HG03025 (cell line): ENCODE measurements around the gene RHOT2.
"Not testable (repeated sequence)": the region's sequence is repeated elsewhere in the genome, so short reads cannot be mapped to it uniquely, and the experiment has no call there.

ENCODE experiments used
- ATAC-seq: cut with Tn5 transposase; IDR thresholded peaks from one replicate; pipeline ENCODE4 v1.9.1; 2021; ENCODE audit warnings: mild to moderate bottlenecking, moderate library complexity; ENCODE audit not compliant: unreplicated experiment, low FRiP score

Gene RHOT2

DNA sequence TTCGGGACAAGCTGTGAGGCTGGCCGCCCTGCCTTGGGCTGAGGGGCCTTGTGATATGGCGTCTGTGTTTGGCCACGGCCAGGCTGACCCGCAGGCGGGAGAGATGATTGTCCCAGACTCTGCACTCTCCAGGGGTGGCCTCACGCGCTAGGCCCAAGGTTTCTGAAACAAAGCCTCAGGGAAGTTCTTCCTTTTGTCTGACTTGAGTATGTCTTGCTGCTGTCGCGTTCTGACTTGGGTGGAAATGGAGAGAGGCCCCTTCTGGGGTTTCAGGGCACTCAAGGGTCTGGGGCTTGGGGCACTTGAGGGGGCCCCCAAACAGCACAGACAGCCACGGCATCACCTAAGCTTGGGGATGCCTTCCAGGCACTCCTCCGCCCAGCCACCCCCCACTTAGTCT, 43.2 kb downstream of the RHOT2 start:
- ATAC-seq = no peak

DNA sequence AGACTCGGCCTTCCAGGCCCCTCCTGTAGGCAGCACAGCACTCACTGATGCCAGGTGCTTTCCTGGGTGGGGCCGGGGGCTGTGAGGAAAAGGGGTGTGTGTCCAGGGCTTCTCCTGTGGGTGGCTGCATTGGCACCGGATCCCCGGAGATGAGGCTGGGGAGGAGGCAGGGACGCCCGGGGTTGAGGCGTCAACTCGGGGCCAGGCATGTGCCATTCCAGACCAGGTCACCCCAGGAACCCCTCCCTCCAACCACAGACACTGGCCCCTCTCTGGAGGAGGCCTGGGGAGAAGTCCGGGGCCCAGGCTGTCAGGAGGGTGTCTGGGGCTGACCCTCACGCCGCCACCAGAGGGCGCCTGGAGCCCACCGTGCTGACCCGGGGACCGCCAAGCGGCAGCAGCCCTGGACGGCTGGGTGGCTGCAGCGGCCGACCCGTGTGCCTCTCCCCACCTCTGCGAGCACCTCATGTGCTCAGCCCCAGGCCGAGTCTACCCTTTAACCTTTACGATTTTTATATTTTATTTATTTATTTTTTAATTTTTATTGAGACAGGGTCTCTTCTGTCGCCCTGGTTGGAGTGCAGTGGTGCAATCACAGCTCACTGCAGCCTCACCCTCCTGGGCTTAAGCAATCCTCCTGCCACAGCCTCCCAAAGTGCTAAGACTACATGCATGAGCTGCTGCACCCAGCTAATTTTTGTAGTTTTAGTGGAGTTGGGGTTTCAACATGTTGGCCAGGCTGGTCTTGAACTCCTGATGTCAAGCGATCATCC, 43.8 kb downstream of the RHOT2 start:
- ATAC-seq = no peak

DNA sequence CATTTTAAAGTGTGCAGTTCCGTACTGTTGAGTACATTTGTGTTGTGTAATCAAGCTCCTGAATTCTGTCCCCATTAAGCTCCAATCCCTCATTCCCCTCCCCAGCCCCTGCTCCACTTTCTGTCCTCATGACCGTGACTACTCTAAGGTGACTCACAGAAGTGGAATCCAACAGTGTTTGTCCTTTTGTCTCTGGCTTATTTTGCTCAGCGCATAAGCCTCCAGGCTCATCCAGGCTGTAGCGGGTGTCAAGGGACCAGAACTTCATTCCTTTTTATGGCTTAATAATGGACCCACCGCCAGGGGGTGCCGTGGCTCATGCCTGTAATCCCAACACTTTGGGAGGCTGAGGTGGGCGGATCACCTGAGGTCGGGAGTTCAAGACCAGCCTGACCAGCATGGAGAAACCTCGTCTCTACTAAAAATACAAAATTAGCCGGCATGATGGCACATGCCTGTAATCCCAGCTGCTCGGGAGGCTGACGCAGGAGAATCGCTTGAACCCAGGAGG, 44.9 kb downstream of the RHOT2 start:
- not testable (repeated sequence) for ATAC-seq

DNA sequence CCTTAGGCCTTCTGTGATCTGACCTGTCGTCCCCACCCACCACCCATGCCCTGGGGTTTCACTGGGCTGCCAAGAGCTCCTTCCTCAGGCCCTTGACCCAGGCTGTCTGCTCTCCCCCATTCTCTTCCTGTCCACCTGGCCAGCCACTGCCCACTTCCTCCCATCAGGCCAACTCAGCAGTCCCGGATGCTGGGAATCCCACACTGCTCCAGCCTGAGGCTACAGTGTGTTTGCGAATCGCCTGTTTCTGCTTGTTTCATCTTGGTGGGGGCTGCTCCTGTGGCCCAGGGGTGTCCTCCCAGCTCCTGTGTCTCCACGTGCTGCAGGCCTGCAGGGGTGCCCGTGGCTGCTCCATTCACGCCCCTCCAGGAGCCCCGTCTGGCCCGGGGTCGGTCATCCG, 46.1 kb downstream of the RHOT2 start:
- ATAC-seq = no peak

DNA sequence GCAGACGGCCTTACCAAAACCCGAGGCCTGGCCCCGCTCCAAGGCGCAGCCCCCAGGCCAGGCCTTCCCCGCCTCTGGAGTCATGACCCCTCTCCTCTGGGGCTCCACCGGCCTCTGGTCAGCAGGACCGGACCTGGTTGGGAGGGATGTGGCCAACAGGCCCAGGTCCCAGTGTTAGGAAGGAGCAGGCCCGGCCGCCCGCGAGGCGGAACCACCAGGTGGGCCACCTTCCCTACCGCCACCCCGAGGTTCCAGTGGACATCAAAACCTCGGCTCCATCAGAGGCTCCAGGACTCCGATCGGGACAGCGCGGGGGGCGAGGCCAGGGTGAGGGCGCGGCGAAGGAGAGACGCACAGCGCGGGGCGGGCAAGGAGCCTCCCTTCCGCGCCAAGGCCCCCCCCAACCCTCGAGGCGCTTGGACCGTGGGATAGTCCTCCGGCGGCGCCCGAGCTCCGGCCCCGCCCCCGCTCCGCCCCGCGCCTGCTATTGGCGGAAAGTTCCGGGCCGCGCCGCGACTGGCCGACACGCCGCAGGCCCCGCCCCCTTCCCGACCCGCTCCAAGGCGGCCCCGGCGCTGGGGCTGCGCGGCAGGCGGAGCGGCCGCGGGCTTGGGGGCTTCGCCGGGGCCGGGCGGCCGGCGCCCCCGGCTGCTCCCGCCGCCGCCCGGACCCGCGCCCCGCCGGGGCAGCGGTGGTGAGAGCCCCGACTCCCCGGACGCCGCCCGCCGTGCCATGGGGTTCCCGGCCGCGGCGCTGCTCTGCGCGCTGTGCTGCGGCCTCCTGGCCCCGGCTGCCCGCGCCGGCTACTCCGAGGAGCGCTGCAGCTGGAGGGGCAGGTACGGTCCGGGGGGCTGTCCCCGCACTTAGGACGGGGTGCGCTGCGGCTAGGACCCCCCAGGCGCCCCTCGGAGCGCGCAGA, 46.9 kb downstream of the RHOT2 start, which contains the start of gene METRN:
Gene METRN, plus strand, starts transcription at position 561 of the 919 bp plus-strand sequence. Its CDS starts 172 bp downstream, at position 733.
- ATAC-seq = peak; percentile 47

DNA sequence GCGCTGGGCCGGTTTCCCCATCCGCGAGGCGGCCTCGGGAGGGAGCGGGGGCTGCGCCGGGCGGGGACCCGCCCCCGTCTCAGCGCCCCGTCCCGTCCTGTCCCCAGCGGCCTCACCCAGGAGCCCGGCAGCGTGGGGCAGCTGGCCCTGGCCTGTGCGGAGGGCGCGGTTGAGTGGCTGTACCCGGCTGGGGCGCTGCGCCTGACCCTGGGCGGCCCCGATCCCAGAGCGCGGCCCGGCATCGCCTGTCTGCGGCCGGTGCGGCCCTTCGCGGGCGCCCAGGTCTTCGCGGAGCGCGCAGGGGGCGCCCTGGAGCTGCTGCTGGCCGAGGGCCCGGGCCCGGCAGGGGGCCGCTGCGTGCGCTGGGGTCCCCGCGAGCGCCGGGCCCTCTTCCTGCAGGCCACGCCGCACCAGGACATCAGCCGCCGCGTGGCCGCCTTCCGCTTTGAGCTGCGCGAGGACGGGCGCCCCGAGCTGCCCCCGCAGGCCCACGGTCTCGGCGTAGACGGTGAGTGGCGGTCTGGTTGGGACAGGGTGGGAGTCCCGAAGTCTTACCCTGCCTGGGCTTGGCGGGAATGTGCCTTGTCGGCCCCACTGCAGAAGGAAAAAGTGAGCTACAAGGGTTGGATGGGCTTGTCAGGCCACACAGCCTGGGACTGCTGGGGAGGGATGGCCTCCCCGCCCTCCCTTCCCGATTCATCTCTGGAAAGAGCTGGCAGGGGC, 47.7 kb downstream of the RHOT2 start:
- ATAC-seq = no peak

DNA sequence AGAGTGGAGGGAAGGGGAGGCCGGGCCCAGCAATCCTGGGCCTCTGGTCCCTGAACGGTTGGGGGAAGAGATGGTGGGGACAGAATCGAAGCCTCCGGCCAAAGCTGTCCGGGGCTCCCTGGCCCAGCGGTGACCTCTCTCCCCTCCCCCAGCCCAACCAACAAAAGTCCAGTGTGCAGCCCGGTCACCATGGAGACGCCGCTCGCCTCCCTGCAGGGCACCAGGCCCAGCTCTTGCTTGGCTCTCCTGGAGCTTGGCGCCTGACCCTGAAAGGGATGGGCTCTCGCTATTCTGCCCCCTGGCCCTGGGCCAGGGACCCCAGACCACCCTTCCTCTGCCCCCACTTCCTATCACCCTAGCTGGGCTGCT, 48.3 kb downstream of the RHOT2 start:
- ATAC-seq = no peak

DNA sequence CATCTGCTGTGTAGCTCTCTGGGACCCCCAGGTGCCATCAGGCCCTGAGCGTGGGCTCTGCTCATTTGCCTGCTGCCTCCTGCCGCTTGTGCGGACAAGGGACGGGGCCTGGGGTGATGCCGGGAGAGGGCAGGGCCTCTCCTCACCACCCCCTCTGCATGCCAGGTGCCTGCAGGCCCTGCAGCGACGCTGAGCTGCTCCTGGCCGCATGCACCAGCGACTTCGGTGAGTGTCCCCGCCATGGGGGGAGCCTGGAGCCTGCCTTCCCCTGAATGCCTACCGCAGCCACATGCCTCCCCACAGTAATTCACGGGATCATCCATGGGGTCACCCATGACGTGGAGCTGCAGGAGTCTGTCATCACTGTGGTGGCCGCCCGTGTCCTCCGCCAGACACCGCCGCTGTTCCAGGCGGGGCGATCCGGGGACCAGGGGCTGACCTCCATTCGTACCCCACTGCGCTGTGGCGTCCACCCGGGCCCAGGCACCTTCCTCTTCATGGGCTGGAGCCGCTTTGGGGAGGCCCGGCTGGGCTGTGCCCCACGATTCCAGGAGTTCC, 48.9 kb downstream of the RHOT2 start:
- no peak for ATAC-seq

DNA sequence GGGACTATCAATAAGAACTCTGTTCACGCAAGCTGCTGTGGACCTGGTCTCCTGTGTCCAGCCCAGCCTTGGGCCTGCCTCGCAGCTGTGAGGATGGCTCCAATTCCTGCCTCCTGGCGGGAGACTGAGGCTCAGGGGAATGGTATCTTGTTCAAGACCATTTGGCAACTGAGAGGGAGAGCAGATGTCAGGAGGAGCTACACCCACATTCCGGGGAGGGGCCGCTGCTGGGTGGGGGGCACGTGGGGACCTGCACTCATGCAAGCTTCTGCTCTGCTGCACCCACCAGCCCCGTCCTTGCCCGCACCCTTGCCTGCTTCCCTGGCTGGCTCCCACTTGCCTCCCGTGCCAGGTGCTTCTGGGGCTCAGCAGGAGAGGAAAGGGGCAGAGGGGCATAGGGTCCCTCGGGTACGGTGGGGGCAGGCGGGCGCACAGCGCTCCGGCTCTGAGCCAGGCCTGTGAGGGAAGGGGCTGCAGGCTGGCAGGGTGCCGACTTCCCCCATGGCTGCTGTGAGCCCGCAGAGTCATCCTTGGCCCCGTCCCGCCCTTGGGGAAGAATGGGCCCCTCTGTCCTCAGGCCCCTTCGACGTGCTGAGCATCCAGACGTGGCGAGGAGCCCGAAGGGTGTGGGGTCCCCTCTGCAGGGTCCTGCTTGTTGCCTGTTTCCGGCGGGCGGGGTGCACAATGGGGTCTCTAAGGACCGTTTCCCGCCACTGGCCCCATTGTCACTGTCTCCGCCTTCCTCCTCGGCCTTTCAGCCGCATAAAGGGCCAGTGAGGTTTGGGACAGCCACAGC, 49.7 kb downstream of the RHOT2 start:
- no peak for ATAC-seq

DNA sequence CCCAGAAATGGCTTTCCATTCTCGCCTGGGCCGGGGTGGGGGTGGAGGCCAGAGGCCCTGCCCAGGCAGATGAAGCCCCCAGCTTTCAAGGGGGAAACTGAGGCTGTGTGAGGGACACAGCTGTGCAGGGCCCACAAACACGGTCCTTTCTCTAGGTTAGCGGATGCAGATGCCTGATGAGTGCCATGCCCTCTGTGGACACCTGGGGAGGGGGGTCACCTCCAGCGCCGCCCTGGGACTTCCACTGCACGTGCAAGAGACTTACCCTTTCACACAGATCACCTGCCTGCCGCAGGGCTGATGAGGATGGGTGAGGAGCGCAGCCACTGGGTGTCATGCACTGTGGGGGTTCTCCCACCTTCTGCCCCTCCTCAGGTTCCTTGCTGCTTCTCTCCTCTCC, 50.5 kb downstream of the RHOT2 start:
- no peak for ATAC-seq

DNA sequence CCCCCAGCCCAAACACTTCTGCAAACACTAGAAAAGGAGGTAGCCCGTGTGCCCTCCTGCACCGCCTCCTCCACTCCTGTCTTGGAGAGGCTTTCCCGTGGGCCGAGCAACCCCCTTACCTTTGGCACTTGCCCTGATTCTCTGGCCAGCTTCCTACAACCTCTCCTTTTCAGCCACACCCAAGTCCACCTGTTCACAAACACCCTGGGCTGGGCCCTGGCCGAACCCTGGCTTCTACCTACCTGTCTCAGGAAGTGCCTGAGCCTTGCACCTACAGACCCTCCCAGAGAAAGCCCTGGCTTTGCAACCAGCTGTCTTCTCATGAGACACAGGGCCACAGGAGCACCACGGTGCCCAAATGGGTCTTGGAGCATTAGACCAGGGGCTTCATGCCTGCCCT, 51.0 kb downstream of the RHOT2 start:
- no peak for ATAC-seq

DNA sequence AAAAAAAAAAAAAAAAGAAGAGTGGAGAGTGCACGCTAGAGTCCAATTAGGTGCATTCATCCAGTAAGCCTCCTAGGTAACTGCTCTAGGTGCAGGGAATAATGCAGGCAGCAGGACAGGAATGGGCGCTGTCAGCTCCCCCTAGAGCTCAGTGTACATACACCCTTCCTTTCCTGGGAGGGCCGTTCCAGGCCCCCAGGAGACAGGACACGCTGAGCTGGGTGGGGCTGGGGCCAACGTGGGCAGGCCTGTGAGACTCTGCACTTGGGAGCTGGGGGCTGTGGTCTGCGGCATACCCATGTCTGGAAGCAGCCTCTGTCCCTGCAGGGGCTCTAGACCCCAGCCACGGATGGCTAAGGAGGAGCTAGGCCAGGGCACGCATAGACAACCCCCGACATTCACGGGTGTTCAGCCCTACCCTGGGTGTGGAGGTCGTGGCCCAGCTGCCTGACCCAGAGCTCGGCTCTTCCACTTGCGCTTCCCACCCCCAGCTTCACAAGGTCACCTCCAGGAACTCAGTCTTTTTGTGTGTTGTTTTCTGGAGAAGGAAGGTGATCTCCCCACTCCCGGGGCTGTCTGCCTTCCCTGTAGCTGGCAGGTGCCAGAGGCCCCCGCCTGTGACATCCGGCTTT, 52.0 kb downstream of the RHOT2 start:
- no peak for ATAC-seq

DNA sequence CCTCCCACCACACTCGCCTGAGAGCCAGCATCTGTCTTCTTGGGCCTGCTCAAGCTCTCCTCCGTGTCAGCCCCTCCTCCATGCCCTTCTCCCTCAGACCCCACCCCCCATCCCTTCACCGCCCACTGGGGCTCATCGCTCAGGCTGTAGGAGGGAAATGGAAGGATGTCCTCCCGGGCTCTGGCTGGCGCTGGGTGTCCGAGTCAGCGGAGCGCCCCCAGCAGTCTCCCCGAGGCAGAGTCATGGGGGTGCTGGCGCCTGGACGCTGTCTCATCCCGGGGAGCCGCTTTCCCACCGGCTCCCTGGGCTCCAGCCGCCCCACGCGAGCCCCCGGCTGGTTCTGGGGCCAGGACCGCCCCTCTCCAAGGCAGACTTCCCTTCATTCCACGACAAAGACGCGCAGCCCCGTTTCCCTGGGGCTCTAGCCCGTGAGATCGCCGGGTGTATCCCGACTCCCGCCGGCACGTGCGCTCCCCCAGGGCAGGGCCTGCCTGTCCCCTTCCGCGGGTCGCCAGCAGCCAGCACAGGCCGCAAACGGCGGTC, 52.6 kb downstream of the RHOT2 start:
- no peak for ATAC-seq

DNA sequence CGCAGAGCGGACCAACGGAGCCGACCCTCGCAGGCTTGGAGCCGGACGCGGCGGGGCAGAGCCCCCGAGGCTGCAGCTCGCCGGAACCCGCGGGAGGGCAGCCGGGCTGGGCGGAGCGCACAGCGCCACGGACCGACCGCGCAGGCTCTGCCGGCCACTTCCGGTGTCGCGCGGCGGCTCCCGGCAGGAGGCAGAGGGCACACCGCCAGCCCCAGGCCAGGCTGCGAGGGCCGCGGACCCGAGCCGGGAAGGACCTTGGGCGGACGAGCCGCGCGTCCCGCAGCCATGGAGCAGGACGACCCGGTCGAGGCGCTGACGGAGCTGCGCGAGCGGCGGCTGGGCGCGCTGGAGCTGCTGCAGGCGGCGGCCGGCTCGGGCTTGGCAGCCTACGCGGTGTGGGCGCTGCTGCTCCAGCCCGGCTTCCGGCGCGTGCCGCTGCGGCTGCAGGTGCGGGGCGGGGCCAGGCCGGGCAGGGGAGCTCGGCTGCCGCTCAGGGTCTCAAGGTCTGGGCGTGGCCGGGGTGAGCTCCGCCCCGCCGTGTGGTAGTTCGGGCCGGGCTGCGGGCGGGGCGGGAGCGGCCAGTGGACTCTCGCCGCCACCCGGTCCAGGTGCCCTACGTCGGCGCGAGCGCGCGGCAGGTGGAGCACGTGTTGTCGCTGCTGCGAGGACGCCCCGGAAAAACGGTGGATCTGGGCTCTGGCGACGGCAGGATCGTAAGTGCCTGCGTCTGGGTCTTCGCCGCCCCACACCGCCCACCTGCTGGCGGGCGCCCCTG, 53.2 kb downstream of the RHOT2 start, which contains the start of gene ANTKMT:
Gene ANTKMT, plus strand, starts transcription at position 157 of the 775 bp plus-strand sequence. Its CDS starts 129 bp downstream, at position 286.
- ATAC-seq = peak; percentile 62

DNA sequence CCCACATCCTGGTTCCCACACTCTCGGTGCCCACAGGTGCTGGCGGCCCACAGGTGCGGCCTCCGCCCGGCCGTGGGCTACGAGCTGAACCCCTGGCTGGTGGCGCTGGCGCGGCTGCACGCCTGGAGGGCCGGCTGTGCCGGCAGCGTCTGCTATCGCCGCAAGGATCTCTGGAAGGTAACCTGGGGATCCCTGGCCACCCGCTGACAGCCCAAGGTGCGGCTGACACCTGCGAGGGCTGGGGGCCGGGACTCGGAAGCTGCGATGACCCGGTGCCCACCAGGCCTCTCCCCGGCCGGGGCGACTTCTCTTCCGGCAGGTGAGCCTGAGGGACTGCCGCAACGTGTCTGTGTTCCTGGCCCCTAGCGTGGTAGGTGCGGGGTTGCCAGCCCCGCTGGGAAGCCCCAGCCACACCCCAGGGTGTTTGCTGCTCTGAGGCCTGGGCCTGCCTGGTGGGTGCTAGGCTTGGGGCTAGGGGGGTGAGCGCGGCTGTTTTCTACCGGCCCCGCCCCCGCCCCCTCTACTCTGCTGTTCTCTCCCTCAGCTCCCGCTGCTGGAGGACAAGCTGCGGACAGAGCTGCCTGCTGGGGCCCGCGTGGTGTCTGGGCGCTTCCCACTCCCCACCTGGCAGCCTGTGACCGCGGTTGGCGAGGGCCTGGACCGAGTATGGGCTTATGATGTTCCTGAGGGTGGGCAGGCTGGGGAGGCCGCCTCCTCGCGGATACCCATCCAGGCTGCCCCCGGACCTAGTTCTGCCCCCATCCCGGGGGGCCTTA, 54.0 kb downstream of the RHOT2 start:
- ATAC-seq = no peak

DNA sequence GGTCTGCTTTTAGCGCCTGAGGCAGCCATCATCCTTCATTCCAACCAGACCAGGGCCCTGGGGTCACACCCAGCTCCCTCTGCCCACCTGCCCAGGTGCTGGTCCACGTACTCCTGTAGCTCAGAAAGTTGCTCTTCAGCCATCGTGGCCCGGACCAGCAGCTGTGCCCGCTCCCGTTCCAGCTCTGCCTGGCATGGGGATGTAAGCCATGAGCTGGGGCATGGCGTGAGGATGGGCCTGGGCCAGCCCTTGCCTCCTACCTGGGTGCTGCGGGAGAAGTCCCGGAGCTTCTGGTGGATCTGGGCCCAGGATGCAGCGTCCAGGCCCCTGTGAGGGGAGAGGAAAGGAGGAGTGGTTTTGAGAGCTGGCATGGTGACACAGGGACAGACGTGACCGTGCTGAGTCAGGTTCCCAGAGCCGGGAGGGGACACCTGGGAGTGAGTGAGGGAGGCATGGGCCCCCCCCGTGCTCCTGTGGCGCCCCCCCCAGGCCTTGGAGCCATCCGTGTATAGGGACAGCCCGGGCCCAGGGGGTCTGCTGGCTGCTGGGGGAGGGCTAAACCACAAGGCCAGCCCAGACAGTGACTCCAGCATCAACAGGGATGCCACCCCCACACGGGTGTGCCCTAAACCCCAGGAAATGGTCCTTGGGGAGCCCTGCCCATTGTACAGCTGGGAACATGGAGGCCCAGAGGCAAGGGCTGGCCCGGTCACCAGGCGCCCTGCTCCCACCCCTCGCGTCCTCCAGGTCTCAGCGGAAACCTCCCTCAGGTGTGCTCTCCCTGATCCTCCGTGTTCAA, 55.1 kb downstream of the RHOT2 start:
- ATAC-seq = no peak
